CD4-positive, alpha-beta T cell treated with Interferon alpha-2 for 1 hour (primary cell): ENCODE measurements around the gene PTK7.

Experiments used
- DNase-seq, 2 donors: peaks; one replicate each; pipeline ENCODE4 v3.0.0-alpha.2; 2020 to 2022

The PTK7 gene

DNA sequence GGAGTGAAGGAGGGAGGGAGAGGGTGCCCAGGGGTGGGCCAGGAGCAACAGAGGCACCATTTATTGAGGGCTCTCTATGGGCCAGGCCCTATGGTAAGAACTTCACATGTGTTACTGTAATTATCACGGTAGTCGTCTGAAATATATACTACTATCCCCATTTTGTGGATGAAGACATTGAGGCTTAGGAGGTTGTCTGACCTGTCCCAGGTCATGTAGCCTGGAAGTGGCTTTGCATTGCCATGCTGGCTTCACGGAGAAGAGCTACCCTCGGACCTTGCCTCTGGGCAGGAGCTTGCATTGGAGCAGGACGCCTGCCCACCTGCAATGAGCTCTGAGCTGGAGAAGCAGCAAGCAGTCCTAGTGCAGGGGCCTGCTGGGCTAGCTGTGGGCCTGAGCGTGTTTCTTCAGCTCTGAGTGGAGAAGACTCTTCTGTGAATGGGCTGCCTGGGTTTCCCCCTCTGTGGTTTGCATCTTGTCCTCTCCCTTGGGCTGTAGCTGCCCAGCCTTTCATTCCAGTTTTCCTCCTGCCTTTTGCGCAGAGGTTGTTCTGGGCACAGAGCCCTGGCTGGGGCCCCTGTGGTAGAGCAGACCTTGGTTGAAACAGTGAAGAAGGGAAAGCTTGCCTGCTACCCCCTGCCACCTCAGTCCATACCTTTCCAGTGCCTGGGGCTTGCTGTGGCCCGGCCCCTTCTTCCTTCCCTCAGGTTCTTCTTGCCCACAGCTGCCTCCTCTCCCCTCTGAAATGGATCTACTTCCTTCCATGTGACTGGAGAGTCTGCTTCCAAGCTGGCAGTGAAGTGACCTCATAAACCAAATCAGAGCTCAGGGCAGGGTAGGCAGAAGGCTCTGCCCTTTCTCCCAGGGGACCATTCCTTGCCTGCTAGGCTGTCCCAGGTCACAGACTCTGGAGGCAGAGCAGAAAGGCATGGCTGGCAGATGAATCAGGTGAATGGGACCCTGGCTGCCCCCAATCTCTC is 70.9 kb downstream of the PTK7 start:
- no peak for DNase-seq

GRCh38 chr6:43147691-43148477 is 71.8 kb downstream of the PTK7 start:
- DNase-seq: no peak

DNA sequence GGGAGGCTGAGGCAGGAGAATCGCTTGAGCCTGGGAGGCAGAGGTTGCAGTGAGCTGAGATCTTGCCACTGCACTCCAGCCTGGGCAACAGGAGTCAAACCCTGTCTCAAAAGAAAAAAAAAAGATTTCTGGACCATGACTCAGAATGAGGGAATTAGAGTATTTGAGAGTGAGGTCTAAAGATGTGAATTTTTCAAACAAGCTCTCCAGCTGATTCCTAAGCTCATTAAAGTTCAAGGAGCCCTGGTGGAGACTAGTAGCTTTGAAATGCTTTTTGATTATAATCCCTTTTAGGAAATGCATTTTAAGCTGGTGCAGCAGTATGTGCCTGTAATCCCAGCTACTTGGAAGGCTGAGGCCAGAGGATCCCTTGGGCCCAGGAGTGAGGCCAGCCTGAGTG is 73.2 kb downstream of the PTK7 start:
- no peak for DNase-seq

DNA sequence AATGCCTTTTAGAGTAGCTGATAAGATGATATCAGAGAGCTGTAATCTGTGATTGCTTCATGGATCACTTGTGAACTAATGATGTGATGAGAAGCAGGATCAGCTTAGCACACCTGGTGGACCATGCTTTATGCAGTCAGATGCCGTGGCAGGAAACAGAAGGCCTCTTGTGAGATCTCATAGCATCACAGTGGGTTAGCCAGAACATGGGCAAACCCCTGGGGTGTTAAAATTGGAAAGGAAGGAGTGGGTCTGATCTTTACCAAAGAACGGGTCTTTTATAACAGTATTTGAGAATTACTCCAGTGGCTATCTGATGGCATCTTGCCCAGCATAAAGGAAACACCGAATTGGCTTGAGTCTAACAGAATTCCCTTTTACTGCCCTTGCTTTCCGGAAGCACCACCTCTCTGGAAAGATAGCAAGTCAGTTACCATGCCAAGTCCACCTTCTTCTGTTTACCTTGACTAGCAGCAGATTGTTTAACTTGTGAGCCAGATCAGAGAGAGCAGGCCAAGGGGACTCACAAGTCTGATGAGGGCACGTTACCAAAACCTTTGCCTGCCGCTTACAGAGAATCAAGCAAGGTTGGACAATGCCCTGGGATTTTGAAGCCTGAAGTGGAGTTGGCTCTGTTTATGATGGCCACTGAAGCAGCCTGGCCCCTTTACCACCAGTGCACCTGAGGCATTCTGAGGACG is 74.1 kb downstream of the PTK7 start:
- DNase-seq: no peak

DNA sequence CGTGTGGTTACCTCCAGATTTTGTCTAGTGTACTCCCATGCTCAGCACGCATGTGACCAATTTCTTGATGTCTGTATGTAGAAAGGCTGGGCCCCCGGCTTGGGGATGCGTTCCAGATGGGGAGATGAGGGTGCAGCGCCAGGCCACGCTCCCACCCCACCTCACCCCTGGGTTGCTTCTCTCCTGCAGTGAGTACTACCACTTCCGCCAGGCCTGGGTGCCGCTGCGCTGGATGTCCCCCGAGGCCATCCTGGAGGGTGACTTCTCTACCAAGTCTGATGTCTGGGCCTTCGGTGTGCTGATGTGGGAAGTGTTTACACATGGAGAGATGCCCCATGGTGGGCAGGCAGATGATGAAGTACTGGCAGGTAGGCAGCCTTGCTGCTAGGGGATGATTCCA is 83.5 kb downstream of the PTK7 start:
- no peak for DNase-seq

DNA sequence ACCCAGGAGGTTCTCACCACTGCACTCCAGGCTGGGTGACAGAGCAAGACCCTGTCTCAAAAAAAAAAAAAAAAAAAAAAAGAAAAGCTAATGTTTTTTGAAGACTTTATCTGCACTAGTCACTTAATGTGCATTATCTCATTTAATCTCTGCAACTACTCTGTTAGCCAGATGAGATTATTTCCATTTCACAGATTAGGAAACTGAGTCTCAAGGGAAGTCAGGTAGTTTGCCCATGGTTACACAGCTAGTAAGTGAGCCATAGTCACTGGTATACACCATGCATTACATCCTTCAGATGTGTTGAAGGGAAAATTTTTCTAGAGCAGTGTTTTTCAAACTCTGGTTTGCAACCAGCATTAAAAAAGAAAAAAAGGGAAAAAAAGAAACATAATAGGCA is 87.8 kb downstream of the PTK7 start:
- DNase-seq: no peak

DNA sequence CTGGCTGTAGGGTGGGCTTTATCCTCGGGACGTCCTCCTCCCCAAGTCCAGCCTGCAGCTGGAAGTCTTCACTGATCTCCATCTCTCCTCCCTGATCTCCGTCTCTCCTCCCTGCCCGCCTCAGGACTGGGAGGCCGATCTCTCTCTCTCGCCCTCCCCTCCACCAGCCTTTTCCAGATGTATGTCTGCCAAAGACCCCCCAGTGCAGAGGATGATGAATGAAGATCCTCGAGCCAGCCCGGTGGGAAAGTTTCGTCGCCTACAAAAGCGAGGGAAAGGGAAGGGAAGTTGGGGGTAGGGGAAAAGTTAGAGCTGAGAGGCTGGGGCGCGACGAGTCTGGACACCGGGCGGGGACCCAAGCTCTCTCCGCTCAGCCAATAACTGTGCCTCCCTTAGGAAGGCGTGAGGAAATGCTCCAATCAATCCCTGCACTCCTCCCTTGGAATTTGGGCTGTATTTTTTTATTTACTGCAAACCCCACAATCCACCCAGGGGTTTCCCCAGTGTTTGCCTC is 94.4 kb downstream of the PTK7 start:
- DNase-seq: no peak

DNA sequence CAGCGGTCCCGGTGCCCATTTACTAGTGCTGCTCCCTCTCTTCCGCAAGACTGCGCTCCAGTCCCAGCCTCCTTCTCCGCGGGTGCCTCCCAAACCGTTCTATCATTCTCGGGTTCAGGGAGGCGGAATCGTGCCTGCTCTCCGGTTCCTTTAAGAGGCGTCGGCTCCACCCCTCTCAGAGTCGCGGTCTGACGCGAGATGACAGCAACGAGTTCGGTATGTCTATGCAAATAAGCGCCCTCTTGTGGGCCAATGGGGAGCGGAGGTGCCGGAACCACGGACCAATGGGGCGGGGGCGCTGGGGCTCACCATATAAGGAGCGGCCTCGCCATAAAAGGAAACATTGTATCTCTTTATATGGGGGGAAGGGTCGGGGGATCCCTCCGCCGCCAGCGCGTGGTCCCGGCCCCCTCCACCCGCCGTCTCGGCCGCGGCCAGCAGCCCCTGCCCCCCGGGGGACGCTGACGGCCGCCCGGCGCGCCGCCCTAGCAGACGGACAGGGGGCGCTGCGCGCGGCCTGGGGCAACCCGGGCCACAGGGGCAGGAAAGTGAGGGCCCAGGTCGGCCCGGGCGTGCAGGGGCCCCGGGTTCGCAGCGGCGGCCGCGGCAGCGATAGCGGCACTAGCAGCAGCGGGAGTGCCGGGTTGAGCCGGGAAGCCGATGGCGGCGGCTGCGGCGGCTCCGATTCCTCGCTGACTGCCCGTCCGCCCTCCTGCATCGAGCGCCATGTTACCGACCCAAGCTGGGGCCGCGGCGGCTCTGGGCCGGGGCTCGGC is 95.0 kb downstream of the PTK7 start, which contains the start of gene SRF:
TSS of gene SRF (plus strand) at position 339 of the 776 bp plus-strand sequence. CDS start at position 727, 388 bp downstream.
- DNase-seq: peak; percentile 99 to 100

DNA sequence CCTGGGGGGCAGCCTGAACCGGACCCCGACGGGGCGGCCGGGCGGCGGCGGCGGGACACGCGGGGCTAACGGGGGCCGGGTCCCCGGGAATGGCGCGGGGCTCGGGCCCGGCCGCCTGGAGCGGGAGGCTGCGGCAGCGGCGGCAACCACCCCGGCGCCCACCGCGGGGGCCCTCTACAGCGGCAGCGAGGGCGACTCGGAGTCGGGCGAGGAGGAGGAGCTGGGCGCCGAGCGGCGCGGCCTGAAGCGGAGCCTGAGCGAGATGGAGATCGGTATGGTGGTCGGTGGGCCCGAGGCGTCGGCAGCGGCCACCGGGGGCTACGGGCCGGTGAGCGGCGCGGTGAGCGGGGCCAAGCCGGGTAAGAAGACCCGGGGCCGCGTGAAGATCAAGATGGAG is 95.6 kb downstream of the PTK7 start:
- DNase-seq: peak in 1 of 2 donors; percentile 41

DNA sequence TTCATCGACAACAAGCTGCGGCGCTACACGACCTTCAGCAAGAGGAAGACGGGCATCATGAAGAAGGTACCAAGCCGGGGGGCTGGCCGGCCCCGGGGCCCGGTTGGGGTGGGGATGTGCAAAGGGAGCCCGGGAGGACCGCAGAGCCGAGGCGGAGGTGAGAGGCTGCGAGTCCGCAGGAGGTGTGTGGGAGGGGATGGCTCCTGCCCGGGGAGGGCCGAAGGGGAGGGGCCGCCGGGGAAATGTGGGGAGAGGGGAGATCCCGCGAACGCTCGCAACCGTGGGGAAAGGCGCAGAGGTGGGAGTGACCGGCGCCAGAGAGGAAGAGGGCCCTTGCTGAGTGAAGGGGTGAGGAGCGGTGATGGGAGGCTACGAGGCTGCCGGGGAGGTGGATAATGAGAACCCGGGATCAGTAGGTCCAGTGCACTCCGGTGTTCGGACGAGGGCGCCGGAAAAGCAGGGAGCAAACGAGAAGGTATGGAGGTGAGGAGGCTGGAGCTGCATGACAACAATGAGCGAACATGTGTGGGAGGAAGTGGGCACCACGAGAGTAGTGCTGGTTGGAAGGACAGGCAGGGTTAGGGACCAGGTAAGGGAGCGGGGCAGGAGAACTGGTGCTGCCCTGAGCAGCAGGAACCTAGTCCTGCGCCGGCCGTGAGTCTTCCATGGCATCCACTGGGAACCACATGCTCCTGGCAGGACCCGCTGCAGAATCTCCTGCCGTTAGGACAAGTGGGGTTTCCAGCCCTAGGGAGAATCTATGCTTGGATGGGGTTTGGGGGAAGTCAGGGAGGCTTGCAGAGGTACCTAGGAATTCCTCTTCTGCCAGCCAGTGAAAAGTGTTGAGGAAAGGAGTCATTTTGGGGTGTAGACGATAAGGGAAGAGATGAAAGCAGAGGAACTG is 96.2 kb downstream of the PTK7 start:
- DNase-seq: peak; percentile 42 to 68

DNA sequence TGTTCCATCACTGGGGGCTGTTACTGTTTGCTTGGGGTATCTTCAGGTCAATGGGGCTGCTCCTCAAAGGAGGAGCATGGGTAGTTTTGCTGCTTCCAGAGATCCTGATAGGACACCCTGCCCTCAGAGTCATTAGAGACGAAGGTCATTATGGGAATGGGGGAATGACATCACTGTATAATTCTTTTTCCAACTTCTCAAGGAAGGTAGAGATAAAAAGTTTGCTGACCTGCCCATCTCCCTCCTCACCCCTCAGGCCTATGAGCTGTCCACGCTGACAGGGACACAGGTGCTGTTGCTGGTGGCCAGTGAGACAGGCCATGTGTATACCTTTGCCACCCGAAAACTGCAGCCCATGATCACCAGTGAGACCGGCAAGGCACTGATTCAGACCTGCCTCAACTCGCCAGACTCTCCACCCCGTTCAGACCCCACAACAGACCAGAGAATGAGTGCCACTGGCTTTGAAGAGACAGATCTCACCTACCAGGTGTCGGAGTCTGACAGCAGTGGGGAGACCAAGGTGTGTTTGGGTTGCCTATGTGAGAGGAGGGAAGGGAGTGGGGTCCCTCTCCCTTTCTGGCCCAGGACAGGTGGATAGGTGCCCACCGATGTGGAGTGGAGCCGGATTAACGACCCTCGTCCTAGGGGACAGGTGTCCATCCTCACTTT is 97.6 kb downstream of the PTK7 start:
- DNase-seq: peak in 1 of 2 donors; percentile 25

- peak; percentile 99 for DNase-seq
These were observed 98.4 kb downstream of the PTK7 start for GRCh38 chr6:43174263-43175112.

DNA sequence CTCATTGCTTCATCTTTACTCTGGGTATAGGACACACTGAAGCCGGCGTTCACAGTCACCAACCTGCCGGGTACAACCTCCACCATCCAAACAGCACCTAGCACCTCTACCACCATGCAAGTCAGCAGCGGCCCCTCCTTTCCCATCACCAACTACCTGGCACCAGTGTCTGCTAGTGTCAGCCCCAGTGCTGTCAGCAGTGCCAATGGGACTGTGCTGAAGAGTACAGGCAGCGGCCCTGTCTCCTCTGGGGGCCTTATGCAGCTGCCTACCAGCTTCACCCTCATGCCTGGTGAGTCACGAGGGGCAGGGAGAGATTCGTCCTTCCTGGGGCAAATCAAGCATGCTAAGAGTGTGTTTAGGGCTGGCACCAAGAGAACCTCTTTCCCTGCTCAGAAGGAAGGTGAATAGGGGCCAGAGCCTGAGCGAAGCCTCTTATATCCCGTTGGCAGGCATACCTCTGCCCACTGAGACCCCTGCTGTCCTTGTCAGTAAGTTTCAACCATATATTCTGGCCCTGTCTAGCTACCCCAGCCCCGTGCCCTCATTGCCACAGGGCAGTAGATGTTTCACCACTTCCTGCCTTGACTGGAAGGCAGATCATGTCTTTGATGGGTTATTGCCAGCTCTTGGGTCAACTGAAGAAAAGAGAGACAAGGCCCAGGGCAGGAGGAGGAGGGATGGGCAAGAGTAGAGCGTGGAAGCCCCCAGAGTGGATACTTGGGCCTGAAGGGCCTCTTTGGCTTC is 99.7 kb downstream of the PTK7 start:
- no peak for DNase-seq

DNA sequence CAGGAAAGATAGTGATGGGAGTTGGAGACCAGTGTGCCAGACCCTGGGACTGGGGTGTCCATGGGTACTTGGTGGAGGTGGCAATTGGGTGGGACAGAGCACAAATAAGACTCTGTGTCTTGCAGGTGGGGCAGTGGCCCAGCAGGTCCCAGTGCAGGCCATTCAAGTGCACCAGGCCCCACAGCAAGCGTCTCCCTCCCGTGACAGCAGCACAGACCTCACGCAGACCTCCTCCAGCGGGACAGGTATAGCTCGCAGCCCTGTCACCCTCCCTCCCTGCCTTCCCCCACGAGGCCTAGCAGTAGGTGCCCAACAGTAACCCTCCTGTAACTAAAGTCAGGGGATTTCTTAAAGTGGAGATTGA is 100.3 kb downstream of the PTK7 start:
- DNase-seq: no peak

- DNase-seq: no peak
These were observed 102.0 kb downstream of the PTK7 start for GRCh38 chr6:43178150-43178549.

DNA sequence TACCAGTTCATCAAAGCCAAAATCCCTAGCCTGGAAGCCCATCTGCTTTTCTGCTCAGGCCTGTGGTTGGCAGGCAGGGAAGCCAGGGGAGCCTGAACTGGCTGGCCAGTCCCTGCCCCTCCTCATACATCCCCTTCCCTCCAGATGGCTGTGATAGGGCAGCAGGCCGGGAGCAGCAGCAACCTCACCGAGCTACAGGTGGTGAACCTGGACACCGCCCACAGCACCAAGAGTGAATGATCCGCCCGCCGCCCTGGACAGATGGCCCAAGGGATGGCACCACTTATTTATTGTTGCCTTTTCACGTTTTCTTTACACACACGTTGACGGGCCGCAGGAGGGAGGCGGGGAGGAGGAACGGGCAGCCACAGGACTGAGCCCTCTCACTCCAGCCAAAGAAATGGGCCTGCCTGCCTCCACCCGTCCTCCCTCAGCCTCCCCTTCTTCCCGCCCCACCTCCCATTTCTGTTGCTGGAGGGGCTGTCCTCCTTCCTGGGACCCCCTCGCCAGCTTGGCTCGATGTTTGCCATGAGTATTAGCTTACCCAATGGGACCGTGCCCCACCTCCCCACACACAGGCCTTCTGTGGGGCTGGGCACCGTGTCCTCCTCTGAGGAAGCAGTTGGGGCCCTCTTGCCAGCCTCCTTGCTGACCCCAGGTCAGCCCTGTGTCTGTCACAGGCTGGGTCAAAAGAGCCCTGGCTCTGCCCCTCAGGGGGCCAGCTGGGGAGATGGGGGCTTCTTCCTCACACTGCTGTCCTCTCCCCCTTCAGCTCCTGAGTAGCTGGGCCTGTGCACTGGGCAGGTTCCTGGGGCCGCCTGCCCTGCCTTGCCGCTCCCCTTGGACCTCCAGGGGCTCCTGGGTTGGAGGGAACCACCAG is 103.1 kb downstream of the PTK7 start:
- no peak for DNase-seq

GRCh38 chr6:43180058-43180457 is 103.9 kb downstream of the PTK7 start:
- no peak for DNase-seq

GRCh38 chr6:43180985-43181384 is 104.9 kb downstream of the PTK7 start:
- no peak for DNase-seq
